ENCODE data around the gene ARFGEF3. TPM values are rescaled to one million over a fixed set of nuclear protein-coding genes. Genes with fewer than 3 reads are reported as not detected.

Gene ARFGEF3
- total RNA-seq, 2 donors from 2014 or later: 13.5 to 21.8 TPM

- TF ChIP-seq POLR2A (IDR thresholded peaks at IDR 0.05) (no peak), CTCF (IDR thresholded peaks at IDR 0.05) (no peak)
- Histone ChIP-seq H3K27ac (no peak overlapping the region), H3K36me3 (replicated peaks in 1 of 2; ENCODE audit: insufficient read depth in 1 of 2, low read depth in 2 of 2) (no peaks in the 10 kb centered on the region), H3K4me3 (no peak overlapping the region), H3K4me1 (peaks cover 9% of the 10 kb centered on the region), H3K27me3 (no peaks in the 10 kb centered on the region), H3K9me3 (no peaks in the 10 kb centered on the region)
- intact Hi-C loops (cut with DNase I): no loop called here
- 65 to 66% methylated on average over 8 of the region's 8 CpGs for WGBS, 2 donors
- DNase-seq (no peak), ATAC-seq (no peak)
Measured at GRCh38 chr6:138272533-138273315, 111.0 kb downstream of the ARFGEF3 start.

- Histone ChIP-seq H3K9me3 (no peaks in the 10 kb centered on the region), H3K27me3 (no peaks in the 10 kb centered on the region), H3K27ac (no peak overlapping the region), H3K4me3 (no peak overlapping the region), H3K4me1 (no peaks in the 10 kb centered on the region), H3K36me3 (replicated peaks in 1 of 2; ENCODE audit: insufficient read depth in 1 of 2, low read depth in 2 of 2) (no peaks in the 10 kb centered on the region)
- TF ChIP-seq CTCF (IDR thresholded peaks at IDR 0.05) (no peak), POLR2A (IDR thresholded peaks at IDR 0.05) (no peak)
- WGBS, 2 donors: 87 to 97% methylated on average over 3 of the region's 3 CpGs
- intact Hi-C loops (cut with DNase I): no loop called here
- DNase-seq (no peak), ATAC-seq (no peak)
Measured at GRCh38 chr6:138275976-138276375, 114.2 kb downstream of the ARFGEF3 start.

- TF ChIP-seq POLR2A (IDR thresholded peaks at IDR 0.05) (no peak), CTCF (IDR thresholded peaks at IDR 0.05) (no peak)
- WGBS, 2 donors: 95 to 96% methylated on average over 4 of the region's 4 CpGs
- Histone ChIP-seq H3K27ac (no peak overlapping the region), H3K9me3 (no peaks in the 10 kb centered on the region), H3K4me3 (no peak overlapping the region), H3K4me1 (no peaks in the 10 kb centered on the region), H3K36me3 (replicated peaks in 1 of 2; ENCODE audit: insufficient read depth in 1 of 2, low read depth in 2 of 2) (no peaks in the 10 kb centered on the region), H3K27me3 (no peaks in the 10 kb centered on the region)
- intact Hi-C loops (cut with DNase I): no loop called here
- DNase-seq (no peak), ATAC-seq (no peak)
Measured at GRCh38 chr6:138277835-138278234, 116.1 kb downstream of the ARFGEF3 start.

- DNase-seq: peak; percentile 24 to 49 (median 32)
- intact Hi-C loops (cut with DNase I): no loop called here
- peak; percentile 42 for ATAC-seq
- no peaks in the 10 kb centered on the region for H3K36me3 ChIP-seq (replicated peaks in 1 of 2; ENCODE audit: insufficient read depth in 1 of 2, low read depth in 2 of 2)
- TF ChIP-seq CTCF (IDR thresholded peaks at IDR 0.05) (peak in 5 of 7 experiments; percentile 13 to 48 (median 37)), POLR2A (IDR thresholded peaks at IDR 0.05) (no peak)
- no peaks in the 10 kb centered on the region for H3K9me3 ChIP-seq
- 51 to 80% methylated on average over 7 to 12 of the region's 12 CpGs for WGBS, 2 donors
- no peaks in the 10 kb centered on the region for H3K4me1 ChIP-seq
- H3K4me3 ChIP-seq: no peak overlapping the region
- H3K27me3 ChIP-seq: no peaks in the 10 kb centered on the region
- H3K27ac ChIP-seq: no peak overlapping the region
Measured at GRCh38 chr6:138278326-138278725, 116.6 kb downstream of the ARFGEF3 start.

GRCh38 chr6:138285800-138286199, 124.1 kb downstream of the ARFGEF3 start:
- WGBS, 2 donors: 88 to 92% methylated on average over 6 of the region's 6 CpGs
- Histone ChIP-seq H3K4me1 (no peaks in the 10 kb centered on the region), H3K27ac (no peak overlapping the region), H3K4me3 (no peak overlapping the region), H3K27me3 (no peaks in the 10 kb centered on the region), H3K36me3 (replicated peaks in 1 of 2; ENCODE audit: insufficient read depth in 1 of 2, low read depth in 2 of 2) (peaks cover 0 to 2% of the 10 kb centered on the region in 2 donors), H3K9me3 (no peaks in the 10 kb centered on the region)
- TF ChIP-seq POLR2A (IDR thresholded peaks at IDR 0.05): no peak
- TF ChIP-seq CTCF (IDR thresholded peaks at IDR 0.05): no peak
- DNase-seq (no peak), ATAC-seq (no peak)
- intact Hi-C loops (cut with DNase I): loop anchor here (10.0 kb wide), 1 partner anchor 281 kb away; no protein-coding TSS in a partner anchor
